Stimulated activated CD8-positive, alpha-beta memory T cell treated with anti-CD3 and anti-CD28 coated beads, Interleukin-7, amount 100 ng/mL, for 1 hour (primary cell): ENCODE measurements around the gene SEPTIN8.

Experiments used
- DNase-seq, 2 donors: peaks; one replicate each; pipeline ENCODE4 v3.0.0-alpha.2; 2020; ENCODE audit warnings: low read depth in 2 of 2

The SEPTIN8 gene

DNA sequence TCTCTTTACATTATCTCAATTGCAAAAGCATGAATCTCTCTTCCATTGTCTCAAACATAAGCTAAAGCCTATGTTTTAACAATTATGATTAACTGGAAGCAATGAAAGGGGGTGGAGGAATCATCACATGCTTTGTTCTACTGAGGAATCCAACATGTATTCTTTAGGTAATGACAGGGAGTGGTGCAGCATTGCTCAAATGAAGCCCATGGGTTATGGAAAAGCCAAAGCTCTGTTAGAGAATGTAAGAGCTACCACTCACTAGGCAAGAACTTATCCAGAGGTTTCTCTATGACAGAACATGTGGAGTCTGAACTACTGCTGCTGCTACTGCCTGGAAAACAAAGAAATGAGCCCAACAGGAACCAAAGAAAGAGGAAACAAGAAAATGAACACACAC is 68.4 kb downstream of the SEPTIN8 start:
- no peak for DNase-seq

DNA sequence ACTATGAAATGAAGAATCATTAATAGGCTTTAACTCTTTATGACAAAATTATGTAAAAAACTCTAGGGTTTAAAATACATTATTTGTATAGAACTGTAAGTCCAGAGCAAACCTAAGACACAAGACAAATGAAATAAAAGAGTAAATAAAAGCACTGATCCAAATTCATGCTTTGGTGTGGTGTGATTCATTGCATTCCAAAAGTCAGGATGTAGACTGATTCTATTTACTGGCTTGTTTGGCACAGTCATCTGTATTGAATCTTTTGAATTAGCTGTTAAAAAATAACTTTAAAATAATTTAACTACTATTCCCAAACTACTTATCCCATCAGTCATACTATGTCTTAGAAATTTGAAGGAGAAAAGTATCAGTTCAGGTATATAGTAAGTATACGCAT is 72.2 kb downstream of the SEPTIN8 start:
- no peak for DNase-seq
